NB4 (cell line): ENCODE measurements around the gene PLCH2.

ENCODE experiments used
- MYC ChIP-seq: IDR thresholded peaks from 2 replicates; pipeline ENCODE4 v1.6.1; 2011; ENCODE audit warnings: low read depth, low read length
- POLR2A ChIP-seq: IDR thresholded peaks from 2 replicates; pipeline ENCODE4 v1.6.1; 2011; ENCODE audit warnings: mild to moderate bottlenecking; ENCODE audit not compliant: insufficient read length; ENCODE audit errors: extremely low read depth
- TF ChIP-seq, protein P1 (sequence below): IDR thresholded peaks from one replicate; pipeline ENCODE4 v1.5.1; 2012; ENCODE audit warnings: low read depth, low read length

DNA sequence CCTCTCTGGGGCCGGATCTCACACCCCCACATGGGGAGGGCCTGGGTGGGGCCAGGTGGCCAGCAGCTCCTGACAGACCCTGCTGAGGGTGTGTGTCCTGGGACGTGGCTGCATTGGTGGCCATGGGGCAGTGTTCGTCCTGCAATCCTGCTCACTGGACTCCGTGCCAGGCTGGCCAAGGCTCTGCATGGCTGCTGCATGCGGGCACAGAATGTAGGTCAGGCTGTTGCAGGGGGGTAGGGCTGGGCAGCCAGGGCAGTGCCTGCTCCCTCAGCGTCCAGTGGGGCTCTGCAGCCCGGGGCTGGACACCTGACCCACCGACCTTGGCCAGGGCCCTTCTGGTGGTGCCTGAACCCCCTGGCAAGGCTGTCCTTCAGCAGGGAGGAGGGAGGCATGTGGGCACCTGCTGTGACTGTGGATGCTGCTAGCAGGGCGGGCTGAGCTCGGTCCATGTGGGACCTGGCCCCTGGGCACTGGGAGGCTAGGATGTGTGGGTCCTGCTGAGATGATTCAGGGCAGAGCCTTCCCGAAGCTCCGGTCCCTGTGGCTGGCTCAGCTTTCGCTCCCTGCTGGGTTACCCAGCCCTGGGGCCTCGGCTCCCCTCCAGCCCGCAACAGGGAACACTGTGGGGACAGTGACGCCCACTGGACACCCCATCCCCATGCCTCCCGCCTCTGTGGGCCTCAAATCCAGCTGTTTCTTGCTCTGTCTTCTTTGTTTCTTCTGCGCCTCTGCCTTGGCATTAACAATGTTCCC is 14.9 kb upstream of the PLCH2 start:
- TF ChIP-seq, protein P1, sequence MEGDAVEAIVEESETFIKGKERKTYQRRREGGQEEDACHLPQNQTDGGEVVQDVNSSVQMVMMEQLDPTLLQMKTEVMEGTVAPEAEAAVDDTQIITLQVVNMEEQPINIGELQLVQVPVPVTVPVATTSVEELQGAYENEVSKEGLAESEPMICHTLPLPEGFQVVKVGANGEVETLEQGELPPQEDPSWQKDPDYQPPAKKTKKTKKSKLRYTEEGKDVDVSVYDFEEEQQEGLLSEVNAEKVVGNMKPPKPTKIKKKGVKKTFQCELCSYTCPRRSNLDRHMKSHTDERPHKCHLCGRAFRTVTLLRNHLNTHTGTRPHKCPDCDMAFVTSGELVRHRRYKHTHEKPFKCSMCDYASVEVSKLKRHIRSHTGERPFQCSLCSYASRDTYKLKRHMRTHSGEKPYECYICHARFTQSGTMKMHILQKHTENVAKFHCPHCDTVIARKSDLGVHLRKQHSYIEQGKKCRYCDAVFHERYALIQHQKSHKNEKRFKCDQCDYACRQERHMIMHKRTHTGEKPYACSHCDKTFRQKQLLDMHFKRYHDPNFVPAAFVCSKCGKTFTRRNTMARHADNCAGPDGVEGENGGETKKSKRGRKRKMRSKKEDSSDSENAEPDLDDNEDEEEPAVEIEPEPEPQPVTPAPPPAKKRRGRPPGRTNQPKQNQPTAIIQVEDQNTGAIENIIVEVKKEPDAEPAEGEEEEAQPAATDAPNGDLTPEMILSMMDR = no peak
- TF ChIP-seq POLR2A (no peak), MYC (no peak)
